ENCODE measurements around the gene MYL7. TPM values are rescaled to one million over a fixed set of nuclear protein-coding genes. Genes with fewer than 3 reads are reported as not detected.
"Not testable (repeated sequence)": the region's sequence is repeated elsewhere in the genome, so short reads cannot be mapped to it uniquely, and the experiment has no call there.

Gene MYL7
- total and polyA plus RNA-seq, 2 experiments from 2014 or later, result 4.8 TPM; not detected in 1

DNA sequence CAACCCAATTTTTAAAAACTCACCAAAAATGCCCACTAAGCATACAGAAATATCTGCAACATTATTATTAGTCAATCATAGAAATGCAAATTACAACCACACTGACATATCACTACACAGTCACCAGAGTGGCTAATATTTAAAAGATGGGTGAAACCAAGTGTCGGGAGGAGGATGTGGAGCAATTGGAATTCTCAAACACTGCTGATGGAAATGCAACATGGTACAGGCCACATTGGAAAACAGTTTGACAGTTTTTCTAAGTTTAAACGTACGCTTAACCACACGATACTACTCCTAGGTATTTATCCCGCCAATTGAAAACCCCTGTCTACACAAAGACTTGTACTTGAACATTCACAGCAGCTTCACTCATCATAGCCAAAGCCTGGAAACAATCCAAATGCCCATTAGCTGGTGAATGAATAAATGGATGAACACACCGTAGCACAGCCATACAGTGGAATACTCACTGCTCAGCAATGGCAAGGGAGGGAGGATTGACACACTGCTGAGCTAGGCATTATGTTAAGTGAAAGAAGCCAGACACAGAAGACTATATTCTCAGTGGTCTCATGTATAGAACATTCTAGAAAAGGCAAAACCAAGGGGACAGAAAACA, 31.8 kb upstream of the MYL7 start:
- Histone ChIP-seq H3K4me2 (no peak overlapping the region), H3K27me3 (ENCODE audit: insufficient read depth) (no peaks in the 10 kb centered on the region), H3K27ac (ENCODE audit: low read depth) (no peak overlapping the region), H3K9me2 (ENCODE audit: insufficient read depth) (no peaks in the 10 kb centered on the region; the same call in 1 of the 2 replicates), H3K4me1 (ENCODE audit: insufficient read depth) (no peaks in the 10 kb centered on the region), H4K20me1 (replicated peaks; ENCODE audit: insufficient read depth) (no peaks in the 10 kb centered on the region), H3K36me3 (ENCODE audit: insufficient read depth) (no peaks in the 10 kb centered on the region), H3F3A (replicated peaks; ENCODE audit: low read depth) (no peaks in the 10 kb centered on the region), H3K4me3 (no peak overlapping the region), H2AFZ (no peak overlapping the region), H3K79me2 (replicated peaks; ENCODE audit: insufficient read depth) (no peaks in the 10 kb centered on the region)
- DNase-seq (ENCODE audit: low spot score), result no peak
- ATAC-seq, result no peak
- TF ChIP-seq ZNF331 (CRISPR knock-in tag; IDR thresholded peaks at IDR 0.05; ENCODE audit: low read depth), result no peak
- peaks cover 7% of the 10 kb centered on the region for H3K27me3 Mint-ChIP-seq (ENCODE audit: insufficient read depth, low read depth, poor library complexity)
- no peaks in the 10 kb centered on the region for H3K36me3 Mint-ChIP-seq (ENCODE audit: low read depth)
- H3K4me1 Mint-ChIP-seq, result peaks cover 7% of the 10 kb centered on the region; the same call in 2 of the 3 replicates
- no peak overlapping the region for H3K4me3 Mint-ChIP-seq
- no peaks in the 10 kb centered on the region for H3K9me3 Mint-ChIP-seq
- no peak overlapping the region for H3K27ac Mint-ChIP-seq

DNA sequence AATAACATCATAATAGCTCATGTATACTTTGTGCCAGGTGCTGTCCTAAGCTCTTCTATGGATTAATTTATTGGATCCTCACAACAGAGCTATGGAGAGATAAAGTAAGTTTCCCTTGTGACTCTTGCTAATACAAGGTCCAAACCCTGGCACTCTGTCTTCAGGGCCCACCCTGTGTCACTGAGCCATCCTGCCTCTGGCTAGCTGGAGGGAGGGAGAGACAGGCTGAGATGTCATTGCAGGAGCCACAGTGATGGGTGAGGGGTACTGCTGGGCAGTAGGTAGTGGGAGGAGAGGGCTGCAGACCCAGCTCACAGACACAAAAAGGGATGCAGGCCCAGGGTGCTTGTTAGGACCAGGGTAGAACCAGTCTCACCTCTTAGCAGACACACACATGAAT, 31.2 kb upstream of the MYL7 start:
- no peak overlapping the region for H3K4me3 ChIP-seq
- H3K27ac ChIP-seq (ENCODE audit: low read depth), result no peak overlapping the region
- no peaks in the 10 kb centered on the region for H3K36me3 ChIP-seq (ENCODE audit: insufficient read depth)
- H3K4me1 ChIP-seq (ENCODE audit: insufficient read depth), result no peaks in the 10 kb centered on the region
- no peaks in the 10 kb centered on the region for H4K20me1 ChIP-seq (replicated peaks; ENCODE audit: insufficient read depth)
- no peaks in the 10 kb centered on the region; the same call in 1 of the 2 replicates for H3K9me2 ChIP-seq (ENCODE audit: insufficient read depth)
- DNase-seq (ENCODE audit: low spot score), result no peak
- no peaks in the 10 kb centered on the region for H3K36me3 Mint-ChIP-seq (ENCODE audit: low read depth)
- ATAC-seq, result no peak
- TF ChIP-seq EZH2 (IDR thresholded peaks at IDR 0.05; ENCODE audit: low read depth, unreplicated experiment) (no peak), POLR2AphosphoS5 (IDR thresholded peaks at IDR 0.05; ENCODE audit: low read depth) (no peak), STAT1 (IDR thresholded peaks at IDR 0.05; ENCODE audit: unreplicated experiment) (no peak), EZH2phosphoT487 (IDR thresholded peaks at IDR 0.05; ENCODE audit: unreplicated experiment) (no peak)
- TF ChIP-seq, protein P1, sequence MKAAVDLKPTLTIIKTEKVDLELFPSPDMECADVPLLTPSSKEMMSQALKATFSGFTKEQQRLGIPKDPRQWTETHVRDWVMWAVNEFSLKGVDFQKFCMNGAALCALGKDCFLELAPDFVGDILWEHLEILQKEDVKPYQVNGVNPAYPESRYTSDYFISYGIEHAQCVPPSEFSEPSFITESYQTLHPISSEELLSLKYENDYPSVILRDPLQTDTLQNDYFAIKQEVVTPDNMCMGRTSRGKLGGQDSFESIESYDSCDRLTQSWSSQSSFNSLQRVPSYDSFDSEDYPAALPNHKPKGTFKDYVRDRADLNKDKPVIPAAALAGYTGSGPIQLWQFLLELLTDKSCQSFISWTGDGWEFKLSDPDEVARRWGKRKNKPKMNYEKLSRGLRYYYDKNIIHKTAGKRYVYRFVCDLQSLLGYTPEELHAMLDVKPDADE (IDR thresholded peaks at IDR 0.05), result no peak
- TF ChIP-seq, protein P2, sequence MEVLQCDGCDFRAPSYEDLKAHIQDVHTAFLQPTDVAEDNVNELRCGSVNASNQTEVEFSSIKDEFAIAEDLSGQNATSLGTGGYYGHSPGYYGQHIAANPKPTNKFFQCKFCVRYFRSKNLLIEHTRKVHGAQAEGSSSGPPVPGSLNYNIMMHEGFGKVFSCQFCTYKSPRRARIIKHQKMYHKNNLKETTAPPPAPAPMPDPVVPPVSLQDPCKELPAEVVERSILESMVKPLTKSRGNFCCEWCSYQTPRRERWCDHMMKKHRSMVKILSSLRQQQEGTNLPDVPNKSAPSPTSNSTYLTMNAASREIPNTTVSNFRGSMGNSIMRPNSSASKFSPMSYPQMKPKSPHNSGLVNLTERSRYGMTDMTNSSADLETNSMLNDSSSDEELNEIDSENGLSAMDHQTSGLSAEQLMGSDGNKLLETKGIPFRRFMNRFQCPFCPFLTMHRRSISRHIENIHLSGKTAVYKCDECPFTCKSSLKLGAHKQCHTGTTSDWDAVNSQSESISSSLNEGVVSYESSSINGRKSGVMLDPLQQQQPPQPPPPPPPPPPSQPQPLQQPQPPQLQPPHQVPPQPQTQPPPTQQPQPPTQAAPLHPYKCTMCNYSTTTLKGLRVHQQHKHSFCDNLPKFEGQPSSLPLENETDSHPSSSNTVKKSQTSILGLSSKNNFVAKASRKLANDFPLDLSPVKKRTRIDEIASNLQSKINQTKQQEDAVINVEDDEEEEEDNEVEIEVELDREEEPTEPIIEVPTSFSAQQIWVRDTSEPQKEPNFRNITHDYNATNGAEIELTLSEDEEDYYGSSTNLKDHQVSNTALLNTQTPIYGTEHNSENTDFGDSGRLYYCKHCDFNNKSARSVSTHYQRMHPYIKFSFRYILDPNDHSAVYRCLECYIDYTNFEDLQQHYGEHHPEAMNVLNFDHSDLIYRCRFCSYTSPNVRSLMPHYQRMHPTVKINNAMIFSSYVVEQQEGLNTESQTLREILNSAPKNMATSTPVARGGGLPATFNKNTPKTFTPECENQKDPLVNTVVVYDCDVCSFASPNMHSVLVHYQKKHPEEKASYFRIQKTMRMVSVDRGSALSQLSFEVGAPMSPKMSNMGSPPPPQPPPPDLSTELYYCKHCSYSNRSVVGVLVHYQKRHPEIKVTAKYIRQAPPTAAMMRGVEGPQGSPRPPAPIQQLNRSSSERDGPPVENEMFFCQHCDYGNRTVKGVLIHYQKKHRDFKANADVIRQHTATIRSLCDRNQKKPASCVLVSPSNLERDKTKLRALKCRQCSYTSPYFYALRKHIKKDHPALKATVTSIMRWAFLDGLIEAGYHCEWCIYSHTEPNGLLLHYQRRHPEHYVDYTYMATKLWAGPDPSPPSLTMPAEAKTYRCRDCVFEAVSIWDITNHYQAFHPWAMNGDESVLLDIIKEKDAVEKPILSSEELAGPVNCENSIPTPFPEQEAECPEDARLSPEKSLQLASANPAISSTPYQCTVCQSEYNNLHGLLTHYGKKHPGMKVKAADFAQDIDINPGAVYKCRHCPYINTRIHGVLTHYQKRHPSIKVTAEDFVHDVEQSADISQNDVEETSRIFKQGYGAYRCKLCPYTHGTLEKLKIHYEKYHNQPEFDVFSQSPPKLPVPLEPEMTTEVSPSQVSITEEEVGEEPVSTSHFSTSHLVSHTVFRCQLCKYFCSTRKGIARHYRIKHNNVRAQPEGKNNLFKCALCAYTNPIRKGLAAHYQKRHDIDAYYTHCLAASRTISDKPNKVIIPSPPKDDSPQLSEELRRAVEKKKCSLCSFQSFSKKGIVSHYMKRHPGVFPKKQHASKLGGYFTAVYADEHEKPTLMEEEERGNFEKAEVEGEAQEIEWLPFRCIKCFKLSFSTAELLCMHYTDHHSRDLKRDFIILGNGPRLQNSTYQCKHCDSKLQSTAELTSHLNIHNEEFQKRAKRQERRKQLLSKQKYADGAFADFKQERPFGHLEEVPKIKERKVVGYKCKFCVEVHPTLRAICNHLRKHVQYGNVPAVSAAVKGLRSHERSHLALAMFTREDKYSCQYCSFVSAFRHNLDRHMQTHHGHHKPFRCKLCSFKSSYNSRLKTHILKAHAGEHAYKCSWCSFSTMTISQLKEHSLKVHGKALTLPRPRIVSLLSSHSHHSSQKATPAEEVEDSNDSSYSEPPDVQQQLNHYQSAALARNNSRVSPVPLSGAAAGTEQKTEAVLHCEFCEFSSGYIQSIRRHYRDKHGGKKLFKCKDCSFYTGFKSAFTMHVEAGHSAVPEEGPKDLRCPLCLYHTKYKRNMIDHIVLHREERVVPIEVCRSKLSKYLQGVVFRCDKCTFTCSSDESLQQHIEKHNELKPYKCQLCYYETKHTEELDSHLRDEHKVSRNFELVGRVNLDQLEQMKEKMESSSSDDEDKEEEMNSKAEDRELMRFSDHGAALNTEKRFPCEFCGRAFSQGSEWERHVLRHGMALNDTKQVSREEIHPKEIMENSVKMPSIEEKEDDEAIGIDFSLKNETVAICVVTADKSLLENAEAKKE (CRISPR knock-in tag; IDR thresholded peaks at IDR 0.05), result no peak
- H3K27me3 Mint-ChIP-seq (ENCODE audit: insufficient read depth, low read depth, poor library complexity), result peaks cover 7% of the 10 kb centered on the region
- H3K4me1 Mint-ChIP-seq, result peaks cover 3% of the 10 kb centered on the region; the same call in 2 of the 3 replicates
- H2AFZ ChIP-seq, result no peak overlapping the region
- no peaks in the 10 kb centered on the region for H3F3A ChIP-seq (replicated peaks; ENCODE audit: low read depth)
- H3K27ac Mint-ChIP-seq, result no peak overlapping the region
- no peak overlapping the region for H3K4me3 Mint-ChIP-seq
- H3K27me3 ChIP-seq (ENCODE audit: insufficient read depth), result no peaks in the 10 kb centered on the region
- H3K4me2 ChIP-seq, result no peak overlapping the region
- H3K9me3 Mint-ChIP-seq, result no peaks in the 10 kb centered on the region
- no peaks in the 10 kb centered on the region for H3K79me2 ChIP-seq (replicated peaks; ENCODE audit: insufficient read depth)

DNA sequence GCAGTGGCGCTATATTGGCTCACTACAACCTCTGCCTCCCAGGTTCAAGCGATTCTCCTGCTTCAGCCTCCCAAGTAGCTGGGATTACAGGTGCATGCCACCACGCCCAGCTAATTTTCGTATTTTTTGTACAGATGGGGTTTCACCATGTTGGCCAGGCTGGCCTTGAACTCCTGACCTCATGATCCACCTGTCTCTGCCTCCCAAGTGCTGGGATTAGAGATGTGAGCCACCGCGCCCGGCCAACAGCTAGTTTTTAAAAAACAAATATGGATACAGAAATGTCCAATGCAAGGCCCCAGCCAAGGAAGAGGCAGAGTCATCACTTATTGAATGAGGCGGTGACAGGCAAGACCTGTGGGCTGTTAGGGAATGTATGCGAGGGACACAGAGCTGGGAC, 30.8 kb upstream of the MYL7 start:
- not testable (repeated sequence) for H3K27ac Mint-ChIP-seq; H3K4me1 ChIP-seq (ENCODE audit: insufficient read depth); DNase-seq (ENCODE audit: low spot score); H3K4me1 Mint-ChIP-seq; H3K4me3 Mint-ChIP-seq; H3K27ac ChIP-seq (ENCODE audit: low read depth); H3K9me3 Mint-ChIP-seq; H3K27me3 Mint-ChIP-seq (ENCODE audit: insufficient read depth, low read depth, poor library complexity); H4K20me1 ChIP-seq (replicated peaks; ENCODE audit: insufficient read depth); H3K36me3 ChIP-seq (ENCODE audit: insufficient read depth); H3K4me3 ChIP-seq; H3K27me3 ChIP-seq (ENCODE audit: insufficient read depth); H3K79me2 ChIP-seq (replicated peaks; ENCODE audit: insufficient read depth); H3K4me2 ChIP-seq; H3K36me3 Mint-ChIP-seq (ENCODE audit: low read depth); H3F3A ChIP-seq (replicated peaks; ENCODE audit: low read depth); H2AFZ ChIP-seq; H3K9me2 ChIP-seq (ENCODE audit: insufficient read depth); ATAC-seq
